ENCODE data around the gene CYB561D2. TPM values are rescaled to one million over a fixed set of nuclear protein-coding genes. Genes with fewer than 3 reads are reported as not detected.

The CYB561D2 gene
- total and polyA plus RNA-seq, 10 of the 15 experiments (the other 5 are each of a cell fraction or from before 2014, with no cell fraction given): 7.6 to 39.2 (median 18.8) TPM

- TF ChIP-seq ZNF592 (IDR thresholded peaks at IDR 0.05) (no peak), PML (IDR thresholded peaks at IDR 0.05; ENCODE audit: low read length) (no peak), MTA3 (IDR thresholded peaks at IDR 0.05; ENCODE audit: borderline replicate concordance, low read length) (no peak), TCF12 (IDR thresholded peaks at IDR 0.05; ENCODE audit: low read depth, low read length) (no peak), POLR2AphosphoS2 (IDR thresholded peaks at IDR 0.05; ENCODE audit: low read depth, low read length) (0 out of 2 replicates have a peak, but pooled peaks have one; percentile 62), PBX3 (IDR thresholded peaks at IDR 0.05; ENCODE audit: insufficient replicate concordance, low read depth, low read length) (no peak), ZNF274 (IDR thresholded peaks at IDR 0.05; ENCODE audit: insufficient read depth, insufficient read length) (no peak), JUNB (IDR thresholded peaks at IDR 0.05) (no peak), SUPT20H (IDR thresholded peaks at IDR 0.05; ENCODE audit: borderline replicate concordance, control insufficient read depth, low read depth, low read length) (no peak), MXI1 (IDR thresholded peaks at IDR 0.05; ENCODE audit: low read depth, low read length) (no peak), IKZF2 (IDR thresholded peaks at IDR 0.05) (no peak), SP1 (IDR thresholded peaks at IDR 0.05; ENCODE audit: low read depth, low read length) (peak; percentile 91), E2F8 (IDR thresholded peaks at IDR 0.05; ENCODE audit: low read depth, partially characterized antibody) (peak; percentile 58), RAD51 (IDR thresholded peaks at IDR 0.05) (no peak), RBBP5 (conservative IDR thresholded peaks at IDR 0.05) (no peak), EGR1 (IDR thresholded peaks at IDR 0.05; ENCODE audit: borderline replicate concordance in 1 of 2, low read depth in 2 of 2, low read length in 2 of 2) (peak in 1 of 2 experiments; percentile 93; a peak in 2 of 3 replicates)
- TF ChIP-seq, protein P1, sequence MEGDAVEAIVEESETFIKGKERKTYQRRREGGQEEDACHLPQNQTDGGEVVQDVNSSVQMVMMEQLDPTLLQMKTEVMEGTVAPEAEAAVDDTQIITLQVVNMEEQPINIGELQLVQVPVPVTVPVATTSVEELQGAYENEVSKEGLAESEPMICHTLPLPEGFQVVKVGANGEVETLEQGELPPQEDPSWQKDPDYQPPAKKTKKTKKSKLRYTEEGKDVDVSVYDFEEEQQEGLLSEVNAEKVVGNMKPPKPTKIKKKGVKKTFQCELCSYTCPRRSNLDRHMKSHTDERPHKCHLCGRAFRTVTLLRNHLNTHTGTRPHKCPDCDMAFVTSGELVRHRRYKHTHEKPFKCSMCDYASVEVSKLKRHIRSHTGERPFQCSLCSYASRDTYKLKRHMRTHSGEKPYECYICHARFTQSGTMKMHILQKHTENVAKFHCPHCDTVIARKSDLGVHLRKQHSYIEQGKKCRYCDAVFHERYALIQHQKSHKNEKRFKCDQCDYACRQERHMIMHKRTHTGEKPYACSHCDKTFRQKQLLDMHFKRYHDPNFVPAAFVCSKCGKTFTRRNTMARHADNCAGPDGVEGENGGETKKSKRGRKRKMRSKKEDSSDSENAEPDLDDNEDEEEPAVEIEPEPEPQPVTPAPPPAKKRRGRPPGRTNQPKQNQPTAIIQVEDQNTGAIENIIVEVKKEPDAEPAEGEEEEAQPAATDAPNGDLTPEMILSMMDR (IDR thresholded peaks at IDR 0.05 in 2 of 3, conservative IDR thresholded peaks at IDR 0.05 in 1 of 3; ENCODE audit: control insufficient read depth in 2 of 3, extremely low read depth in 1 of 3, insufficient read depth in 1 of 3, low read depth in 3 of 3, low read length in 3 of 3): peak; percentile 32 to 68 (median 35); a peak in 5 of 6 replicates
- TF ChIP-seq, protein P2, sequence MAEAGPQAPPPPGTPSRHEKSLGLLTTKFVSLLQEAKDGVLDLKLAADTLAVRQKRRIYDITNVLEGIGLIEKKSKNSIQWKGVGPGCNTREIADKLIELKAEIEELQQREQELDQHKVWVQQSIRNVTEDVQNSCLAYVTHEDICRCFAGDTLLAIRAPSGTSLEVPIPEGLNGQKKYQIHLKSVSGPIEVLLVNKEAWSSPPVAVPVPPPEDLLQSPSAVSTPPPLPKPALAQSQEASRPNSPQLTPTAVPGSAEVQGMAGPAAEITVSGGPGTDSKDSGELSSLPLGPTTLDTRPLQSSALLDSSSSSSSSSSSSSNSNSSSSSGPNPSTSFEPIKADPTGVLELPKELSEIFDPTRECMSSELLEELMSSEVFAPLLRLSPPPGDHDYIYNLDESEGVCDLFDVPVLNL (IDR thresholded peaks at IDR 0.05; ENCODE audit: low read depth, low read length): no peak
Measured at GRCh38 chr3:50321336-50322114, 29.1 kb upstream of the CYB561D2 start (continued).

Data from GM12878 (cell line).